ENCODE data around the gene DYNLRB1.
"Not testable (repeated sequence)": the region's sequence is repeated elsewhere in the genome, so short reads cannot be mapped to it uniquely, and the experiment has no call there.

DYNLRB1 gene

GRCh38 chr20:34512266-34512954, 3.8 kb upstream of the DYNLRB1 start:
- DNase-seq, result no peak

- no peak for DNase-seq
Observed at GRCh38 chr20:34512955-34513419, 3.2 kb upstream of the DYNLRB1 start.

GRCh38 chr20:34514034-34514433, 2.2 kb upstream of the DYNLRB1 start:
- not testable (repeated sequence) for DNase-seq

GRCh38 chr20:34514897-34515483, 1.2 kb upstream of the DYNLRB1 start:
- DNase-seq, result no peak

- DNase-seq, result peak in 1 of 2 experiments; percentile 59
Observed at GRCh38 chr20:34515484-34516246, 557 bp upstream of the DYNLRB1 start.

GRCh38 chr20:34517114-34517505, 888 bp downstream of the DYNLRB1 start:
- DNase-seq, result no peak

GRCh38 chr20:34518863-34519262, 2.6 kb downstream of the DYNLRB1 start:
- not testable (repeated sequence) for DNase-seq

GRCh38 chr20:34519841-34520240, 3.6 kb downstream of the DYNLRB1 start:
- not testable (repeated sequence) for DNase-seq

GRCh38 chr20:34522969-34523871, 7.0 kb downstream of the DYNLRB1 start:
- no peak for DNase-seq

- no peak for DNase-seq
Observed at GRCh38 chr20:34524426-34524825, 8.2 kb downstream of the DYNLRB1 start.

GRCh38 chr20:34525342-34525708, 9.1 kb downstream of the DYNLRB1 start:
- no peak for DNase-seq

- no peak for DNase-seq
Observed at GRCh38 chr20:34525709-34526416, 9.6 kb downstream of the DYNLRB1 start.

- no peak for DNase-seq
Observed at GRCh38 chr20:34526466-34526865, 10.2 kb downstream of the DYNLRB1 start.

GRCh38 chr20:34527016-34527415, 10.8 kb downstream of the DYNLRB1 start:
- no peak for DNase-seq

- DNase-seq, result no peak
Observed at GRCh38 chr20:34528921-34529297, 12.7 kb downstream of the DYNLRB1 start.

GRCh38 chr20:34529742-34530141, 13.5 kb downstream of the DYNLRB1 start:
- no peak for DNase-seq

- DNase-seq, result no peak
Observed at GRCh38 chr20:34530342-34530741, 14.1 kb downstream of the DYNLRB1 start.

- no peak for DNase-seq
Observed at GRCh38 chr20:34531608-34532265, 15.5 kb downstream of the DYNLRB1 start.

GRCh38 chr20:34532320-34532719, 16.1 kb downstream of the DYNLRB1 start:
- no peak for DNase-seq

- no peak for DNase-seq
Observed at GRCh38 chr20:34532756-34533155, 16.5 kb downstream of the DYNLRB1 start.

- no peak for DNase-seq
Observed at GRCh38 chr20:34534391-34535165, 18.4 kb downstream of the DYNLRB1 start.

All from cerebellar nuclear complex (tissue), 1 donor.